ENCODE data around the gene KCNE3. TPM values are rescaled to one million over a fixed set of nuclear protein-coding genes. Genes with fewer than 3 reads are reported as not detected.

KCNE3 gene
- total RNA-seq, 1 experiment from 2014 or later, result not detected

GRCh38 chr11:74434528-74434927, 32.8 kb downstream of the KCNE3 start:
- Histone ChIP-seq H3K9me3 (ENCODE audit: control insufficient read depth in 1 of 2, insufficient read depth in 1 of 2, low read depth in 1 of 2, low read length in 2 of 2) (no peaks in the 10 kb centered on the region), H3K27me3 (ENCODE audit: insufficient read depth, low read length) (no peaks in the 10 kb centered on the region), H3K79me2 (ENCODE audit: insufficient read depth, low read length) (no peaks in the 10 kb centered on the region), H3K4me2 (ENCODE audit: low read length) (no peak overlapping the region), H3K4me1 (ENCODE audit: control insufficient read depth in 1 of 2, insufficient read depth in 2 of 2, low read length in 2 of 2) (no peaks in the 10 kb centered on the region), H3K9ac (ENCODE audit: low read length) (no peak overlapping the region), H2AFZ (ENCODE audit: low read depth, low read length, poor library complexity, severe bottlenecking) (no peak overlapping the region), H3K27ac (ENCODE audit: low read depth, low read length) (no peak overlapping the region), H3K9me2 (ENCODE audit: insufficient read depth) (no peaks in the 10 kb centered on the region), H4K20me1 (ENCODE audit: insufficient read depth) (no peaks in the 10 kb centered on the region), H3K4me3 (replicated peaks in 1 of 2; ENCODE audit: low read depth in 1 of 2, low read length in 2 of 2) (no peak overlapping the region), H3K36me3 (ENCODE audit: control insufficient read depth in 1 of 2, insufficient read depth in 2 of 2, low read length in 2 of 2) (no peaks in the 10 kb centered on the region)
- BruUV-seq (replicated peaks), result no TSS peak
- intact Hi-C loops (cut with micrococcal nuclease), result no loop called here
- ChIA-PET CTCF (no interaction called here), POLR2A (no interaction called here), RAD21 (ENCODE audit: low non-redundant PET in 1 of 2, low total read pairs in 2 of 2, uncharacterized antibody in 2 of 2, unreplicated experiment in 2 of 2) (no interaction called here)
- DNase-seq (ENCODE audit: low read depth, low spot score) (no peak), ATAC-seq (no peak)
- no peak for TF ChIP-seq SRF (IDR thresholded peaks at IDR 0.05; ENCODE audit: low read depth)
- no peak for TF ChIP-seq EZH2 (IDR thresholded peaks at IDR 0.05)
- no peak for TF ChIP-seq YY1 (IDR thresholded peaks at IDR 0.05; ENCODE audit: extremely low read depth, insufficient replicate concordance, low read depth, low read length)
- no peak for TF ChIP-seq TCF7L2 (IDR thresholded peaks at IDR 0.05; ENCODE audit: borderline replicate concordance, extremely low read depth, insufficient read depth, insufficient read length)
- TF ChIP-seq MAX (IDR thresholded peaks at IDR 0.05), result no peak
- no peak for TF ChIP-seq ZNF274 (IDR thresholded peaks at IDR 0.05; ENCODE audit: low read depth, low read length)
- TF ChIP-seq FOSL1 (IDR thresholded peaks at IDR 0.05; ENCODE audit: low read depth), result no peak
- no peak for TF ChIP-seq ATF3 (IDR thresholded peaks at IDR 0.05)
- no peak for TF ChIP-seq CTCF (IDR thresholded peaks at IDR 0.05 in 2 of 3, conservative IDR thresholded peaks at IDR 0.05 in 1 of 3; ENCODE audit: borderline replicate concordance in 1 of 3, insufficient read depth in 1 of 3, low read depth in 2 of 3, low read length in 2 of 3)
- TF ChIP-seq ELF1 (IDR thresholded peaks at IDR 0.05; ENCODE audit: borderline replicate concordance, low read depth), result no peak
- TF ChIP-seq POLR2AphosphoS5 (IDR thresholded peaks at IDR 0.05; ENCODE audit: low read depth, low read length), result no peak
- no peak for TF ChIP-seq SP1 (IDR thresholded peaks at IDR 0.05; ENCODE audit: low read depth)
- no peak for TF ChIP-seq RAD21 (IDR thresholded peaks at IDR 0.05; ENCODE audit: low read depth)

Measured in HCT116 (cell line).